ENCODE results near the gene ANO9. TPM values are rescaled to one million over a fixed set of nuclear protein-coding genes. Genes with fewer than 3 reads are reported as not detected.
"Not testable (repeated sequence)": the region's sequence is repeated elsewhere in the genome, so short reads cannot be mapped to it uniquely, and the experiment has no call there.

ANO9 gene
- total RNA-seq, 1 donor from 2014 or later, result 22.4 TPM

GRCh38 chr11:414318-414857 lies 27.4 kb downstream of the ANO9 start:
- intact Hi-C loops (cut with DNase I), result no loop called here
- Histone ChIP-seq H3K36me3 (no peaks in the 10 kb centered on the region), H3K27ac (peak overlapping the region; percentile 74), H3K4me3 (peak overlapping the region; percentile 57), H3K9me3 (no peaks in the 10 kb centered on the region), H3K27me3 (no peaks in the 10 kb centered on the region), H3K4me1 (peaks cover 22% of the 10 kb centered on the region)
- DNase-seq, result no peak
- no peak for ATAC-seq
- no peak for TF ChIP-seq CTCF (IDR thresholded peaks at IDR 0.05)

DNA sequence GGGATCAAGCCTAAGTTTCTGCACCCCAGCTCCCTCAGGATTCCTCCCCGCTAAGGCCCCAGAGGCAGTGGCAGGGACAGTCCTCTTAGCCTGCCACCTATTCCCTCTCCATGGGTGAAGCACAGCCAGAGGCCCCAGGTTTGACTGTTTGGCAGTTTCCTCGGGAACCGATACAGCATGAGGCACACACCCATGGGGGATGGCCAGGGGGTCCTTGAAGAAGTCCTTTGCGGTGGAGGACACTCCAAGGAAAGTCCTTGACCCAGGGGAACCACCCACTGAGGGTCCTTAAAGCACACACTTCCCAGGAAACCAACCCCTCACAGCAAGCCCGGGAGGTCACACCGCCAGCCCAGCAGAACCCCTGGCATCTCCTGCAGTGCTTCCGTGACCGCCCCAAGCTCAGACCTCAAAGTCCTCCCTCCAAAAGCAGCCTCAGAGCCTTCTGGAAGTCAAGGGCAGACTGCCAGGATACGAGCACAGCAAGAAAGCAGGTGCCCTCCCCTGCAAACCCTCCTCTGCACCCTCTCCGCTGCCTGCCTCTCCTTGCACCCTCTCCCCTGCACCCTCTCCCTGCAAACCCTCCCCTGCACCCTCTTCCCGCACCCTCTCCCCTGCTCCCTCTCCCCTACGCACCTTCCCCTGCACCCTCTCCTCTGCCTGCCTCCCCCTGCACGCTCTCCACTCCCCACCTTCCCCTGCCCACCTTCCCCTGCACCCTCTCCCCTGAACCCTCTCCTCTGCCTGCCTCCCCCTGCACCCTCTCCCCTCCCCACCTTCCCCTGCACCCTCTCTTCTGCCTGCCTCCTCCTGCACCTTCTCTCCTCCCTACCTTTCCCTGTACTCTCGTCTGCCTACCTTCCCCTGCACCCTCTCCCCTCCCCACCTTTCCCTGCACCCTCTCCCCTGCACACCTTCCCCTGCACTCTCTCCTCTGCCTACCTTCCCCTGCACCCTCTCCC lies 28.4 kb downstream of the ANO9 start:
- H3K36me3 ChIP-seq, result no peaks in the 10 kb centered on the region
- no peak for DNase-seq
- no peaks in the 10 kb centered on the region for H3K27me3 ChIP-seq
- intact Hi-C loops (cut with DNase I), result no loop called here
- no peak overlapping the region for H3K27ac ChIP-seq
- H3K9me3 ChIP-seq, result no peaks in the 10 kb centered on the region
- TF ChIP-seq CTCF (IDR thresholded peaks at IDR 0.05), result no peak
- H3K4me1 ChIP-seq, result peaks cover 22% of the 10 kb centered on the region
- H3K4me3 ChIP-seq, result peak overlapping the region; percentile 10
- no peak for ATAC-seq

GRCh38 chr11:412641-413119 lies 29.1 kb downstream of the ANO9 start:
- no peak overlapping the region for H3K27ac ChIP-seq
- peak overlapping the region; percentile 10 for H3K4me3 ChIP-seq

DNA sequence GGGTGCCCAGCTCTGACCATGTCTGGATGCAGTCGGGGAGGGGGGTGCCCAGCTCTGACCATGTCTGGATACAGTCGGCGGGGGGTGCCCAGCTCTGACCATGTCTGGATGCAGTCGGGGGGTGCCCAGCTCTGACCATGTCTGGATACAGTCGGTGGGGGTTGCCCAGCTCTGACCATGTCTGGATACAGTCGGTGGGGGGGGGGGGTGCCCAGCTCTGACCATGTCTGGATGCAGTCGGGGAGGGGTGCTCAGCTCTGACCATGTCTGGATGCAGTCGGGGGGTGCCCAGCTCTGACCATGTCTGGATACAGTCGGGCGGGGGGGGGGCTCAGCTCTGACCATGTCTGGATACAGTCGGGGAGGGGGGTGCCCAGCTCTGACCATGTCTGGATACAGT lies 30.3 kb downstream of the ANO9 start:
- peaks cover 25% of the 10 kb centered on the region for H3K4me1 ChIP-seq
- H3K9me3 ChIP-seq; H3K4me3 ChIP-seq; intact Hi-C loops (cut with DNase I); H3K36me3 ChIP-seq; H3K27me3 ChIP-seq; ATAC-seq; DNase-seq; H3K27ac ChIP-seq: not testable (repeated sequence)

More at GRCh38 chr11:412641-413119, 29.1 kb downstream of the ANO9 start:
- TF ChIP-seq CTCF (IDR thresholded peaks at IDR 0.05), result no peak
- Histone ChIP-seq H3K4me1 (peaks cover 21% of the 10 kb centered on the region), H3K9me3 (no peaks in the 10 kb centered on the region), H3K27me3 (no peaks in the 10 kb centered on the region), H3K36me3 (no peaks in the 10 kb centered on the region)
- ATAC-seq (no peak), DNase-seq (no peak)
- intact Hi-C loops (cut with DNase I), result no loop called here

GRCh38 chr11:410711-411110 lies 31.1 kb downstream of the ANO9 start:
- H3K36me3 ChIP-seq; DNase-seq; intact Hi-C loops (cut with DNase I); H3K4me3 ChIP-seq; H3K27me3 ChIP-seq; H3K9me3 ChIP-seq; H3K27ac ChIP-seq; ATAC-seq: not testable (repeated sequence)
- peaks cover 28% of the 10 kb centered on the region for H3K4me1 ChIP-seq

GRCh38 chr11:409600-410483 lies 32.0 kb downstream of the ANO9 start:
- no peak overlapping the region for H3K27ac ChIP-seq
- ATAC-seq (no peak), DNase-seq (no peak)
- H3K27me3 ChIP-seq, result no peaks in the 10 kb centered on the region
- no peaks in the 10 kb centered on the region for H3K36me3 ChIP-seq
- no peak for TF ChIP-seq CTCF (IDR thresholded peaks at IDR 0.05)
- intact Hi-C loops (cut with DNase I), result no loop called here
- no peaks in the 10 kb centered on the region for H3K9me3 ChIP-seq
- H3K4me3 ChIP-seq, result no peak overlapping the region
- peaks cover 24% of the 10 kb centered on the region for H3K4me1 ChIP-seq
